ENCODE data around the gene DCTN4.

Gene DCTN4

DNA sequence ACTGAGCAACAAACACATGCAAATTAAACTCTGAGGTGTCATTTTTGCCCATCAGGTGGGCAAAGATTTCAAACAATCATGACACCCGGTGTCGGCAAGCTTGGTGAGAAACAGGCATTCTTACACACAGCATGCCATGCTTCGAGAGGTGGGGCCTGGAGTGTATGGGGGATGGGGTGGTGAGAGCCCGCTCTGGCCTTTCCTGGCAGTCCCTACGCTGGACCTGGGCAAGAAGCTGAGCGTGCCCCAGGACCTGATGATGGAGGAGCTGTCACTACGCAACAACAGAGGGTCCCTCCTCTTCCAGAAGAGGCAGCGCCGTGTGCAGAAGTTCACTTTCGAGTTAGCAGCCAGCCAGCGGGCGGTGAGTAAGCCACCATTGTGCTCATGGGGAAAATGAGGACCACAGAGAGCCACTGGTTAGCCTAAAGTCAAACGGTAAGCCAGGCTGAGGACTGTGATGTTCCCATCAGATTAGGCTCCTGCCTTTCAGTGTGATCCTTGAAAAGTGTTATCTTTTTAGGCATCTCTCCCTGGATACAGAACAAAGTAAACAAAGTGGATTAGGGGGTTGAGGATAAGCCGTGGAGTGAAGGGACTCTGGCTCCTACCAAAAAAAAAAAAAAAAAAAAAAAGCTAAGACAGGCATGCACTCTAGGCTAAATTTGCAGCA lies 88.4 kb downstream of the DCTN4 start:
- no peak for DNase-seq (ENCODE audit: low spot score)

DNA sequence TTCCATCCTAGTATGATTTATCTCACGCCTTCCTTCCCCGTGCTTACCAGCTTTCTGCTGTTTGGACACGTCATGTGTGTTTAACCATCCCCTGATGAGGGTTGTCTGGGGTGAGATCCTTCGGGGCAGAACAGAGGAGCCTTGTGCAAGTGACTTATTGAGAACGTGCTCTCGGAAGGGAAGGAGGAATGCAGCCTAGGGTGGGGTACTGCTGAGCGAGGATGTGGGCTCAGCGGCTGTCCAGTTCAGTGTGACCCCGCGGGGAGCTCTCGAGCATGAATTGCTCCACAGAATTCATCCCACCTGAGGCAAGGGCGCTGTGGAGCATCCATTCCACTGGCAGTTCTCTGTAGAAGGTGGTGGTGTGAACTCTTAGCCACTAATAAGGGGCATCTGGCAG lies 93.8 kb downstream of the DCTN4 start:
- no peak for DNase-seq (ENCODE audit: low spot score)

DNA sequence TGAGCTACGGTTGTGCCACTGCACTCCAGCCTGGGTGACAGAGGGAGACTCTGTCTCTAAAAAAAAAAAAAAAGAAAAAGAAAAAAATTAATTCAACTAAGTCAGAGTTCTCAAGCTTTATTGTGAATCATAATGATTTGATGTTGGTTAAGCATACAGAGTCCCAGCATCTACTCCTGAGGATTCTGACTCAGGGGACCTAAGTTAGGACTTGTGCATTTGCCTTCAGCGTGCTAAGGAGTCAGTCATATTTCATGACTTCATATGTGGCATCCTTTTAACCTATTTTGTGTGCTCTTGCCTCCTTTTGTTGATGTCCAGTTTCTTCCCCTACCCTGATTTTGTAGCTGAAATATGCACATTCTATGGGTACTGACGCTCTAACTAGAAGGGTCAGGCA lies 94.9 kb downstream of the DCTN4 start:
- no peak for DNase-seq (ENCODE audit: low spot score)

DNA sequence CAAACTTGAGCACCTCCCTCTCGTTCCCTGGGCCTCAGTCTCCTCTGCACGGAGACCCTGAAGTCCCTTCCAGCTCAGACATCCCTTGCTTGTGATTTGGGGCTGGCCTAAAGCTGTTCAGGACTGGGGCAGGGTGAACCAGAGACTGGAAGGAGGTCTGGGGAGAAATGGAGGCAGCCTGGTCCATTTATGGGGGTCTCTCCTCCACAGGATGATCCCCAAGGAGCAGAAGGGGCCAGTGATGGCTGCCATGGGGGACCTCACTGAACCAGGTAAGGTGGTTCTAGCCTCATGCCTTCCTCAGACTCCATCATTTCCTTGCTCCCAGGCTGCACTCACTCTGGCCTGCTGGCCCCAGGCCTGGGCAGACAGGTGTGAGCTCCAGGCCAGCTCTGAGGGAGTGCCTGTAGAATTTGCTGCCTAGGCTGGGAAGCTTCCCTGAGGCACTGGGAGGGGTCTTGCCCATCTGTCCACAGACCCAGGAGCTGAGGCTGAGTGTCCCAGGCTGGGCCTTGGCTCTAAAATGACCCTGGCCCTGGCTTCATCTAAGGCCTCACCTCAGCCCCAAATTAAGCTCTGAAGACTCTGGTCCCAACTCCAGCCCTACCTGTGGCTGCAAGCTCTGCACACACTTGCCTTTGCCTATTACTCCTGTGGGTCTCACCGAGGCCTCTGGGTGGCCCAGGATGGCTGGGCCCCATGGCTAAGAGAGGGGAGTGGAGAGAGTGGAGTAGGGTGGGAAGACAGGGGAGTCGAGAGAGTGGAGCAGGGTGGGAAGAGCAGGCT lies 95.9 kb downstream of the DCTN4 start:
- no peak for DNase-seq (ENCODE audit: low spot score)

DNA sequence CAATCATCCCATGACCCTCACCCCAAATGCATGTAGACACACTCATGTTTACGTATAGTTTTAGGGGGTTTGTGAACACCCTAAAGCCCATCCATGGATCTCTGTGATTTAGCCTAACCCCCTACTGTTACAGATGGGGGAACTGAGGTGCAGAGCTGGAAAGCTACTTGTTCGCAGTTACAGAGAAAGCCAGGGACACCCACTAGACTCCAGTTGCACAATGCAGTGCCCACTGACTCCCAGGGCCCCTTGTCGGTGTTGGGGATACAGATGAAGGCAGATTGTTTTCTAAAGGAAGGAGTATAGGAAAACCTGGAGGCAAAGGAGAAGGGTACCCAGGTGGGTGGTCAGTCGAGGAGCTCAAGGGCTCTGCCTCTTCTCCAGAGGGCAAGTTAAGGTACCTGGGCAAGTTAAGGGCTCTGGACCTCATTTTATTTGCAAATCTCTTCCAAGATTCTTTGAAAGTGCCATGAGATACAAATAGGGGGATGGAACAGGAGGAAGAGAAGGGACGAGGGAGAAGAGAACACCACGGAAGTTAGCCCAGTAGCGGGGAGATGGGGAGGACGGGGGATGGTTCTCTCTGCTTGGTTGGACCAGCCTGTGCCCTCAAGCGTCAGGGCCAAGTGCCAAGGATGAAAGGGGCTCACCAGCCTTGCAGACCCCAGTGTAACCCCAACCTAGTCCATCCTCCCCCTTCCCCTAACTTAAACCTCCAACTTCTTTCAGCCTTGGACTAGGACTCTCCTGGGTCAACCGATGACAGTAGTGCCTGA lies 96.8 kb downstream of the DCTN4 start:
- DNase-seq (ENCODE audit: low spot score), result no peak

DNA sequence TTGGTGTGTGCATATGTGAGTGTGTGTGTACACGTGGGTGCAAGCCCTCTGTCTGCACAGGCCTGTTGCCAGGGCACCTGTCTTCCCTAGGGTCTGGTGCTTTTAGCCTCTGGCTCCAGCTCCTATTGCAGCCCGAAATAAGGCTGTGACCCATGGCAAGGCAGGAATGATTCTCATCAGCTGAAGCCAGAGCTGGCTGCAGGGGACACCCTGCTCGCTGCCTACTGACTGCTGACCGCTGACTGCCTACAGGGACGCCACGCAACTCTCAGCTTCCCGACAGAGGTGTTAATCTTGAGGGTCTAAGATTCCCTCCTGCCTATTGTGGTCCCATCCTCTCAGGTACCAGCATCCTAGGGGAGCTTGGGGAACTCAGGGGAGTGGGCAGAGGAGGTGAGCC lies 97.7 kb downstream of the DCTN4 start, which contains the start of gene MYOZ3:
Gene MYOZ3 (plus strand): TSS at position 166 of the 400 bp plus-strand sequence. CDS start 1,691 bp downstream, outside the sequence.
- no peak for DNase-seq (ENCODE audit: low spot score)

DNA sequence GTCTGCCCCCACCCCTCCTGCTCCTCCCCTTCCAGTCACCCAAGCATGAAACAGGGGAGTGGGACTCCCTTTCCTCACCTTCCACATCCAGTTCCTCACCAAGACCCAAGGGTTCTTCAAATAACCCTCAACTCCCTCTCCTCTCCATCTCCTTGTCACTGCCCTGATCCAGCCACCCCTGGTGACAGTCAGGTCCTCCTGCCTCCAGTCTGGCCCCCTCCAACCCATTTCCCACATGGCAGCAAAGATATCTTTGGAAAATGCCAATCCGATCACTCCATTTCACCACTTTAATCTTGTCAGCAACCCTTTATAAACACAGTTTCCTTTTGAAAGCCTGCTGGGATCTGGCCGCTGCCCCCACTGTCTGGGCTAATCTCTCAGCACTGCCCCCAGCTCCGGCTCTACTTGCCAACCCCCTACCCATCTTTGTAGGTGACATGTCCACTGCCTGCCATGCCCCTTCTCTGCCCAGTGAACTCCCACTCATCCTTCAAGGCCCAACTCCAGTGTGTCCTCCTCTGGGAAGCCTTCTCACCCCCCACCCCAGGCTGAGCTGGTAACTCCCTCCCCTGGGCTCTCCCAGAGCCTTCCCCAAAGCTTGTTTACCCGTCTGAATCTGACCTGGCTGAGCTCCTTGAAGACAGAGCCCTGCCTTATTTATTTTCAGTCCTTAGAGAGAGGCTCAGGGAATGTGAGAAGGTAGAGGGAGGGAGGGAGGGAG lies 98.5 kb downstream of the DCTN4 start:
- no peak for DNase-seq (ENCODE audit: low spot score)

DNA sequence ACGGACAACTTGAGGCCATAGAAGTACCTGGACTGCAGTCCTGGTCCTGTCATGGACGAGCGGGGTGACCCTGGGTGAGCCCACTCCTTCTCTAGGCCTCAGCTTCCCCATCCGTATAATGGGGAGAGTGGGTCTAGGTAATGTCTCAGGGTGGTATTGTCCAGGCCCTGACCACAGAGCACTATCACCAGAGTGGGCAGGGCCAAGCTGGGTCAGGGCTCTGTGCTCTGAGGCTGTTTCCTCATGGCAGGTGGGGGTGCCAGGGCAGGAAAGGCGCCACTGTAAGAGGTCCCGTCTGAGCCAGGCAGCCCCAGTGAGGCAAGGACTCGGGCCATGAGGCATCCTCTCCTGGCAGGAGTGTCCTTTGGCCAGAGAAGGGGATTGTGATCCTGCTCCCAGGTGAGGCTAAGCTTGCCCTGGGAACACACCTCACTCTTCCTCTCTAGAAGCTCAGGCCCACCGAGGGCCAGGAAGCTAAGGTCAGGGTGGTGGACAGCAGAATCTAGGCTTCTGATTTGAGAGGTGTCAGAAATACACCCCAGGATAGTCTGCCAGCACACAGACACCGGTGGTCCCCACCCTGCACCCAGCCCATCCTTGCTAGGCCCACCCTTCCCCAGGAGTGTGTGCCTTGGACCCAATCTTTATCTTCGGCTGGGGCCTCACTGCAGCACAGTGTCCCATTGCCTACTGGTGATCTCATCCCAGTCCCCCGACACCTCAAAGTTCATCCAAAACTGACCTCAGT lies 99.3 kb downstream of the DCTN4 start:
- no peak for DNase-seq (ENCODE audit: low spot score)

DNA sequence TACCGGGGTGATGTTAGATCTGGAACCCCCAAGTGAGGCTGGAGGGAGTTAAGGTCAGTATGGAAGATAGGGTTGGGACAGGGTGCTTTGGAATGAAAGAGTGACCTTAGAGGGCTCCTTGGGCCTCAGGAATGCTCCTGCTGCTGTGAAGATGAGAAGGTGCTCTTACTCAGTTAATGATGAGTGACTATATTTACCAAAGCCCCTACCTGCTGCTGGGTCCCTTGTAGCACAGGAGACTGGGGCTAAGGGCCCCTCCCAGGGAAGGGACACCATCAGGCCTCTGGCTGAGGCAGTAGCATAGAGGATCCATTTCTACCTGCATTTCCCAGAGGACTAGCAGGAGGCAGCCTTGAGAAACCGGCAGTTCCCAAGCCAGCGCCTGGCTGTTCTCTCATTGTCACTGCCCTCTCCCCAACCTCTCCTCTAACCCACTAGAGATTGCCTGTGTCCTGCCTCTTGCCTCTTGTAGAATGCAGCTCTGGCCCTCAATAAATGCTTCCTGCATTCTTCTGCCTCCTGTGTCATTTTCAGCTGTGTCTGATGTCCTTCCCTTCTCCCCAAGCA lies 100.0 kb downstream of the DCTN4 start:
- DNase-seq (ENCODE audit: low spot score), result no peak
